GM19193 (cell line): ENCODE results near the gene CFAP161.

Experiments
- POLR2A ChIP-seq: IDR thresholded peaks from 4 replicates; pipeline ENCODE4 v1.6.1; 2011; ENCODE audit not compliant: insufficient read depth, insufficient read length; ENCODE audit errors: extremely low read depth

CFAP161 gene

GRCh38 chr15:81117581-81117980 is 16.5 kb upstream of the CFAP161 start:
- TF ChIP-seq POLR2A = no peak

- no peak for TF ChIP-seq POLR2A
These were observed 15.7 kb upstream of the CFAP161 start for GRCh38 chr15:81118361-81118760.

DNA sequence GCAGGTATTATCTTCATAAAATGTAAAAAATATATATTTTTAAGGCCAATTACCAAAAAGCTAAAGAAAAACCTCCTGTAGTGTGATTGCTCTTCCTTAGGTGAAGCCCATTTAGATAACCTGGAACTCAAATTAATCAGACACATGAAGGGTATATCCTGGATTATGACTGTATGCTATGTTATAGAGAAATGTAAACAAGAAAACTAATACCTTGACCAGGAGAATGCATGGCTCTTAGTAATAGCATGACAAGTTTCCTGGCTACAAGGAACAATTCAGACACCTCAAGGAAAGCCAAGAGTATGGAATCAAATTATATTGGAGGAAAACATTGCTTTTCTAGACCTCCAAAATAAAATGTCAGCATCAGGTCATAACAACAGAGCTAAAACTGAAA is 14.0 kb upstream of the CFAP161 start:
- no peak for TF ChIP-seq POLR2A

DNA sequence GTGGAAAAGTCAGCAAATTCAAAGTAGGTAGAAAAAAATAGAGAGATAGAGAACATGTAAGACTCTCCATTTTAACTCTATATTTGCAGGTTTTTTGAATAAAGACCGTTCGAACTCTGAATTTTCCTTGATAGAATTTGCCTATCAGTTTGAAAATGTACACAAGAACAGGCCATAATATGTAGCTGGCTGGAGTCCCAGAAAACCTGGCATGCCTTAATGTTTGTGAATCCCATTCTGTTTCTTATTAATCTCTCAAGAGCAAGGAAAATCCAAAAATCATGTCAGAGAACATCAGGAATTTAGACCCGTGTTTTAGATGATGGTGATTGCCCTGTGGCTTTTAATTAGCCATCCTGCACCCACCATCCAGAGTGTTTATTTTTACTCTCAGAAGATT is 7.2 kb upstream of the CFAP161 start:
- TF ChIP-seq POLR2A = no peak

- TF ChIP-seq POLR2A = no peak
These were observed 11.9 kb downstream of the CFAP161 start for GRCh38 chr15:81146006-81146405.

DNA sequence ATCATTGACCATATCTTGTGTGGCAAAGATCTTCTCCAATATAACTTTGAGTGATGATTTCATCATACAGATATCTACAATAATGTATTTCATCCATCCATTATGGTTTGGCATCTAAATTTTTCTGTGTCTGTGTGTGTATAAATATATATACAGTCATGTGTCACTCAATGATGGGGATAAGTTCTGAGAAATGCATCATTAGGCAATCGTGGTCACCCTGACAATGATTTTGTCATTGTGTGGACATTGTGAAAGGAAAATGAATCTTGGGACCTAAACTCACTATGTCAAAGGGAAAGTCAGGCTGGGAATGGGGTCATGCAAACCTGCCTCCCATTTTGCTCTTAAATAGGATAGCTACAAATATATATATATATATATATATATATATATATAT is 12.4 kb downstream of the CFAP161 start:
- TF ChIP-seq POLR2A = no peak

DNA sequence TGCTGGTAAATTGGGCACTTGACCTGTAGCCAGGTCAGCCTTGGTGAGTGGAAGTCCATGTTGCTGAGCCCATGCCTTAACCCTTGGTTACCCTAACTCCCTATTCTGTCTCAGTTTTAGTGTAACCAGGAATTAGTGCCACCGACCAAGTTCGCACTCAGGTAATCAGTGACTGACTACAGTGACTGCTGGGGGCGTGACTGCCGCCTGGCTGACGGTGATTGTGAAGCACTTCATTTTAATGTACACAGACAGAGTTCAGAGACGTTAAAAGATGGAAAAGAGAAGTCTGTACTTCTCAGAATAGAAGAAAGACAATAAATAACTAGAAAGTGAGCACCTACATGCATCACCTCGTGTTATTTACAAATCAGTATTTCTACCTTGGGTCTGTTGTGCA is 17.3 kb downstream of the CFAP161 start:
- no peak for TF ChIP-seq POLR2A

GRCh38 chr15:81152339-81152738 is 18.3 kb downstream of the CFAP161 start:
- no peak for TF ChIP-seq POLR2A

- no peak for TF ChIP-seq POLR2A
These were observed 18.7 kb downstream of the CFAP161 start for GRCh38 chr15:81152799-81153198.

DNA sequence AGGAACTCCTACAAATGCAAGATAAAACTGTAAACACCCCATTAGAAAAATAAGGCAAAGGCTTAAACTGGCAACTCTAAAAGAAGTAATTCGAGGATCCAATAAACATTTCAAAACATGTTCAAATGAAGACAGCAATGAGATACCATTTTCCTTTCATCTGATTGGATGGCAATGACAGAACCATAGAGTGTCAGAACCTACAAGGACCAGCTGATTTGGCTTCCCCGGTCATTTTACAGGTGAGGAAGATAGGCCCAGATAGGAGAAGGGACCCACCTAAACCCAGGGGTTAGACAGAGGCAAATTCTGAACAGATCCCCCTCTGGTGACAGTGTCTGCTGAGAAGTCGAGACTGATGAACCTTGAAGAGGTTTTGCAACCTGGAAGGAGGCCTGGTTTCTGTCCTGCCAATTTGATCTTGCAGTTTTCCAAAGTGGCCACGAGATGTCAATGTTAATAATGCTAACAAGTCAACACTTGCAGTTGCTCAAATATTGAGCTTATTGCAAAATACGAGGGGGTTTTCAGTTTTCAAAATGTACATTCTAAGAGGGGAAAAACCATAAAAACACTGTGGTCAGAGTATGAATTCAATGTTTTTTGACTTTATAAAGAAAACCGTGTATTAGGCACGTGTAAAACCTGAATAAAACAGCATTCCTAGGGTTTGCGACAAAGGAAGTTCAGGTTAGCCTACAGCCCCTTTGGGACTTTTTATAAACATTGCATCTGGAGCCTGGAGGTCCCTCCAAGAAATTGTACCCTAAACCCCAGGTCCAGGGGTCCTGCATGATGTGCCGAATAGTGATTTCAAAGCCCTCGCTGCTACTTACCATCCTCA is 21.5 kb downstream of the CFAP161 start:
- no peak for TF ChIP-seq POLR2A

GRCh38 chr15:81156324-81156723 is 22.3 kb downstream of the CFAP161 start:
- no peak for TF ChIP-seq POLR2A

DNA sequence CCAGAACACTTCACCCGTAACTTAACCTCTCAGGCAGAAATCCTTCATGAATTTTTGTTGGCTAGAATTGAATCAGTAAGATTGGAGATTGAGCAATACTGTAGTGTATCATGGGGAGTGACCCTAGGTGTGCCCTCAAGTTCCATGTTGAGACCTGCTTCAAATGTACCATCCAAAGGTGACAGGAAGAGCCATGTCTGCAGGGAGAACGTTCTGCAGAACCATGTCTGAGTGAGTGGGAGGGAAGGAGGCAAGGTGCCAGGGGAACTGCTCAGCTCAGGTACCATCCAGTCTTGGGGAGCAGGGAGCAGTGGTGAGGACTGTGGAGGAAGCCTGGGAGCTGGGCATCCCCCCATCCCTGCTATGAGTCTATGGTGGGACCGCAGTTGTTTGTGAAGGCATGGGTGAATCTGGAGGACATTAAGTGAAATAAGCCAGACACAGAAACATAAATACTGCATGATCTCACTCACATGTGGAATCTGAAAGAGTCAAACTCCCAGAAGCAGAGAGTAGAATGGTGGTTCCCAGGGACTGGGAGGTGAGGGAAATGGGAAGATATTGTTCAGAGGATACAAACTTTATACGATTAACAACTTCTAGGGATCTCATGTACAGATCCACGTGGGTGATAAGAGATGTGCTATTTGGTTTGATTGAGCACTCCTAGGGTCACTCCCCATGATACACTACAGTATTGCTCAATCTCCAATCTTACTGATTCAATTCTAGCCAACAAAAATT is 23.3 kb downstream of the CFAP161 start:
- no peak for TF ChIP-seq POLR2A

GRCh38 chr15:81157939-81158223 is 23.8 kb downstream of the CFAP161 start:
- no peak for TF ChIP-seq POLR2A

DNA sequence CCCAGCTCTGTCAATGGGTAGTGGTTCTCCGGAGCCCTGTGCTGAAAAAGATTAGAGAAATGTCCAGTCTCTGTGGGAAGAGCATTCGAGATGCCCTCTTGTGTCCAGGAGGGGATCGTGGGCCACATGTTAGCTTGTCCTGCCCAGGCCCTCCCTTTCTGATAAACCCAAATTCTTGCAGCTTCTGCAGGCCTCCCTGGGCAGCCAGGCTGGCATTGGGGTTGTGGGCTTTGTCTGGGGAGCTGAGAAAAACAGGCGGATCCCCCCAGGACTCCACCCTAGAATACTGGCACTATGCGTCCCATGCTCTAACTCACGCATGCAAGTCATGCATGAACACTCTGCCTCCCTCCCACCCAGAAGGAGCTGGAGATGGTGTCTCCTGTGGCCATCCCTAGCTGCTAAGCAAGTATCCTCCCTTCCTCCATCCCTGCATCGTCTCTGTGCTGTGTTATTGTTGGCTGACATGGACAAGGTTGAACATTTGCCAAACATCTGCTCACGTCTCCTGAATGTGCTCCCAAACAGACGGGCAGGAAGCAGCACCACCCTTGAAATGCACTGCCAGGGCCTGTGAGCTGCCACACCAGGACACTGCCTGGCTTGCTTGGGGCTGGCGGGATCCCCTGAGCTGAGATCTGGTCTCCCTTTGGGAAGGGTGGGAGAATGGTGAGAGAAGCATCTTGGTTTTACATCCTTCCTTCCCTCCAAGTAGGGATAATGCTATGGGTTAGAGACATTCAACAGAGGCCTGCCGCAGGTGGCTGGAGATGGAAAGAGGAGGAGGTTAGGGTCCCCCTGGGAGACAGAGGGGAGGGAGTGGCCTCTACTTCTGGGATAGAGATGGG is 26.5 kb downstream of the CFAP161 start:
- TF ChIP-seq POLR2A = no peak

- TF ChIP-seq POLR2A = no peak
These were observed 27.1 kb downstream of the CFAP161 start for GRCh38 chr15:81161160-81161673.
